K562 (cell line): ENCODE data around the gene PRXL2A.

Experiments
- EGR1 ChIP-seq: fragments of 450-650 bp; conservative IDR thresholded peaks from 2 replicates; pipeline ENCODE4 v1.6.1; 2017; ENCODE audit warnings: mild to moderate bottlenecking
- MXI1 ChIP-seq: IDR thresholded peaks from 2 replicates; pipeline ENCODE4 v1.6.1; 2011; ENCODE audit warnings: low read depth, mild to moderate bottlenecking, improper control_type of control experiment, low read length
- POLR2AphosphoS2 ChIP-seq: IDR thresholded peaks from 2 replicates; pipeline ENCODE4 v1.6.1; 2012; ENCODE audit warnings: low read length, improper control_type of control experiment
- RCOR1 ChIP-seq, 2 experiments: IDR thresholded peaks; 2 replicates each; pipeline ENCODE4 v1.6.1; 2012; ENCODE audit warnings: low read depth in 2 of 2, low read length in 2 of 2, borderline replicate concordance in 1 of 2, improper control_type of control experiment in 1 of 2
- ZNF133 ChIP-seq: fragments of 250-450 bp; sonication (Bioruptor Pico); IDR thresholded peaks from 2 replicates; pipeline ENCODE4 v1.4.0; 2020; ENCODE audit warnings: mild to moderate bottlenecking

- TF ChIP-seq MXI1 (no peak), POLR2AphosphoS2 (no peak), RCOR1 (IDR thresholded peaks at IDR 0.05; ENCODE audit: borderline replicate concordance in 1 of 2, low read depth in 2 of 2, low read length in 2 of 2) (no peak), ZNF133 (CRISPR knock-in tag) (no peak), EGR1 (no peak)
Measured at GRCh38 chr10:80406204-80406603, 2.1 kb upstream of the PRXL2A start.
